ENCODE data around the gene C7orf25. TPM values are rescaled to one million over a fixed set of nuclear protein-coding genes. Genes with fewer than 3 reads are reported as not detected.

Gene C7orf25
- total and polyA plus RNA-seq, 10 of the 15 experiments (the other 5 are each of a cell fraction or from before 2014, with no cell fraction given): 0.63 to 3.2 (median 1.7) TPM

DNA sequence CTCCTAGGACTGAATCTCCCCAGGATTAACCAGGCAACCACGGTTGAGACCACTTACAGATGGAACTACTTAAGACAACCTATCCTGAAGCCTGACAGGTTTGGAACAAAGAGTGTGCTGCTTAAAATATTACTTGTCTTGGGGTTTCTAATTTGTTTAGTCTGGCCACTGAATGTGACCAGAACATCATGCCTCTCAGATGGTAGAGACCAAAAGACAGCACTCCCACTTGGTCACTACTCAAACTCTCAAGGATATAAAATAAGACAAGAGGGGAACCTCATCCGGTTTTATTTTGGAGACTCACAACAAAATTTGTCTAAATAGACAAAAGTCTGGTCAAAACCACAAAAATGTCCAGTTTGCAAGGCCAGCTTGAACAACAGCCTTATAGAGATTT, 35.7 kb upstream of the C7orf25 start:
- SMC1A ChIA-PET (ENCODE audit: uncharacterized antibody, unreplicated experiment): interaction anchor here (0.9 to 10.0 kb wide), 5 partner anchors 14 to 312 kb away, joined by 3 to 102 read pairs (median 11); partner anchors contain the start of genes MRPL32 and PSMA2
- intact Hi-C loops (cut with micrococcal nuclease; ENCODE audit: unreplicated experiment): no loop called here

DNA sequence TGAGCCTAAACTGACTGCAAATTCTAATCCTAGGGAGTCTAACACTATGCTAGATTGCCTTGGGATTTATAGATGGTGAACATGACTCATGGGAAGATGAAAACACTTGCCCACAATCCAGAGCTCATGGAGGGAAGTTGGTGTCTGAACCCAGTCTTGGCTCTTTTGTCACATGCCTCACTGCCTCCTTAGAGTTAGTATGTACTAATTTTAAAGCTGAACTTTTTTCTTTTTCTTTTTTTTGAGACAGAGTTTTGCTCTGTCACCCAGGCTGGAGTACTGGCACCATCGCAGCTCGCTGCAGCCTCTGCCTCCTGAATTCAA, 34.7 kb upstream of the C7orf25 start:
- H4K20me1 ChIP-seq (ENCODE audit: control insufficient read depth, insufficient read depth): no peaks in the 10 kb centered on the region
- ATAC-seq (no peak), FAIRE-seq (no peak), DNase-seq (ENCODE audit: low read depth, low spot score) (no peak)
- intact Hi-C loops (cut with micrococcal nuclease; ENCODE audit: unreplicated experiment) (no loop called here), in situ Hi-C loops (cut with MboI) (no loop called here)
- no peaks in the 10 kb centered on the region for H3K79me2 ChIP-seq (ENCODE audit: control insufficient read depth, insufficient read depth, low read length)
- H2AFZ ChIP-seq (ENCODE audit: control insufficient read depth, low read depth, low read length): peak overlapping the region; percentile 75
- no peaks in the 10 kb centered on the region for H3K27me3 ChIP-seq (replicated peaks in 1 of 2; ENCODE audit: control insufficient read depth in 2 of 2, insufficient read depth in 2 of 2, low read length in 1 of 2)
- H3K36me3 ChIP-seq (ENCODE audit: control insufficient read depth in 2 of 2, insufficient read depth in 2 of 2, low read length in 1 of 2): no peaks in the 10 kb centered on the region
- H3K4me1 ChIP-seq (ENCODE audit: control insufficient read depth, insufficient read depth, low read length): peaks cover 8% of the 10 kb centered on the region; the same call in 1 of the 2 replicates
- POLR2A ChIA-PET: interaction anchor here (0.6 to 3.2 kb wide), 6 partner anchors 14 to 161 kb away, joined by 3 to 11 read pairs (median 3); partner anchors contain the start of genes MRPL32 and PSMA2
- RAD21 ChIA-PET (ENCODE audit: unreplicated experiment): interaction anchor here (0.8 to 3.3 kb wide), 7 partner anchors 11 to 192 kb away, joined by 3 to 16 read pairs (median 7); no protein-coding TSS in a partner anchor
- peak overlapping the region; percentile 66; the same call in 1 of the 2 replicates for H3K27ac ChIP-seq (ENCODE audit: control insufficient read depth, insufficient read depth)
- H3K4me3 ChIP-seq: no peak overlapping the region
- H3K9ac ChIP-seq (ENCODE audit: control insufficient read depth, insufficient read depth, low read length): no peak overlapping the region
- no peaks in the 10 kb centered on the region; the same call in 2 of the 3 replicates for H3K9me3 ChIP-seq (replicated peaks; ENCODE audit: control insufficient read depth, insufficient read depth, low read length)
- H3K4me2 ChIP-seq (ENCODE audit: control insufficient read depth, insufficient read depth): no peak overlapping the region
- 100% methylated on average over 2 of the region's 2 CpGs for WGBS (ENCODE audit: insufficient coverage, insufficient replicate concordance, low lambda C conversion rate, missing lambda C conversion rate)
- TF ChIP-seq, protein P1, sequence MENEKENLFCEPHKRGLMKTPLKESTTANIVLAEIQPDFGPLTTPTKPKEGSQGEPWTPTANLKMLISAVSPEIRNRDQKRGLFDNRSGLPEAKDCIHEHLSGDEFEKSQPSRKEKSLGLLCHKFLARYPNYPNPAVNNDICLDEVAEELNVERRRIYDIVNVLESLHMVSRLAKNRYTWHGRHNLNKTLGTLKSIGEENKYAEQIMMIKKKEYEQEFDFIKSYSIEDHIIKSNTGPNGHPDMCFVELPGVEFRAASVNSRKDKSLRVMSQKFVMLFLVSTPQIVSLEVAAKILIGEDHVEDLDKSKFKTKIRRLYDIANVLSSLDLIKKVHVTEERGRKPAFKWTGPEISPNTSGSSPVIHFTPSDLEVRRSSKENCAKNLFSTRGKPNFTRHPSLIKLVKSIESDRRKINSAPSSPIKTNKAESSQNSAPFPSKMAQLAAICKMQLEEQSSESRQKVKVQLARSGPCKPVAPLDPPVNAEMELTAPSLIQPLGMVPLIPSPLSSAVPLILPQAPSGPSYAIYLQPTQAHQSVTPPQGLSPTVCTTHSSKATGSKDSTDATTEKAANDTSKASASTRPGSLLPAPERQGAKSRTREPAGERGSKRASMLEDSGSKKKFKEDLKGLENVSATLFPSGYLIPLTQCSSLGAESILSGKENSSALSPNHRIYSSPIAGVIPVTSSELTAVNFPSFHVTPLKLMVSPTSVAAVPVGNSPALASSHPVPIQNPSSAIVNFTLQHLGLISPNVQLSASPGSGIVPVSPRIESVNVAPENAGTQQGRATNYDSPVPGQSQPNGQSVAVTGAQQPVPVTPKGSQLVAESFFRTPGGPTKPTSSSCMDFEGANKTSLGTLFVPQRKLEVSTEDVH (IDR thresholded peaks at IDR 0.05; ENCODE audit: low read depth, partially characterized antibody): no peak
- TF ChIP-seq NFIC (IDR thresholded peaks at IDR 0.05; ENCODE audit: low read depth, low read length) (no peak), RCOR1 (conservative IDR thresholded peaks at IDR 0.05; ENCODE audit: low read depth, low read length) (no peak), ATF7 (IDR thresholded peaks at IDR 0.05; ENCODE audit: low read depth) (no peak), STAT3 (IDR thresholded peaks at IDR 0.05; ENCODE audit: low read depth, low read length) (no peak), HDAC6 (IDR thresholded peaks at IDR 0.05; ENCODE audit: unreplicated experiment) (no peak), CHD1 (IDR thresholded peaks at IDR 0.05; ENCODE audit: low read depth, low read length) (no peak), ZBED1 (IDR thresholded peaks at IDR 0.05; ENCODE audit: borderline replicate concordance) (no peak)
- CTCF ChIA-PET: interaction anchor here (1.2 to 9.2 kb wide), 8 partner anchors 8 to 493 kb away, joined by 3 to 109 read pairs (median 20); partner anchors contain the start of genes MRPL32 and PSMA2
- BruUV-seq (replicated peaks): no TSS peak
- SMC1A ChIA-PET (ENCODE audit: uncharacterized antibody, unreplicated experiment): interaction anchor here (0.7 to 10.0 kb wide), 12 partner anchors 13 to 367 kb away, joined by 3 to 102 read pairs (median 9); partner anchors contain the start of genes MRPL32 and PSMA2

More for the DNA sequence above, 35.7 kb upstream of the C7orf25 start:
- BruUV-seq (replicated peaks): no TSS peak
- FAIRE-seq: no peak
- 68% methylated on average over 2 of the region's 2 CpGs for WGBS (ENCODE audit: insufficient coverage, insufficient replicate concordance, low lambda C conversion rate, missing lambda C conversion rate)
- Histone ChIP-seq H3K27ac (ENCODE audit: control insufficient read depth, insufficient read depth) (no peak overlapping the region), H3K9me3 (replicated peaks; ENCODE audit: control insufficient read depth, insufficient read depth, low read length) (no peaks in the 10 kb centered on the region; the same call in 2 of the 3 replicates), H3K4me2 (ENCODE audit: control insufficient read depth, insufficient read depth) (no peak overlapping the region), H3K79me2 (ENCODE audit: control insufficient read depth, insufficient read depth, low read length) (no peaks in the 10 kb centered on the region), H3K36me3 (ENCODE audit: control insufficient read depth in 2 of 2, insufficient read depth in 2 of 2, low read length in 1 of 2) (no peaks in the 10 kb centered on the region), H3K4me3 (no peak overlapping the region), H4K20me1 (ENCODE audit: control insufficient read depth, insufficient read depth) (no peaks in the 10 kb centered on the region), H3K4me1 (ENCODE audit: control insufficient read depth, insufficient read depth, low read length) (peaks cover 8% of the 10 kb centered on the region; the same call in 1 of the 2 replicates), H3K9ac (ENCODE audit: control insufficient read depth, insufficient read depth, low read length) (no peak overlapping the region), H3K27me3 (replicated peaks in 1 of 2; ENCODE audit: control insufficient read depth in 2 of 2, insufficient read depth in 2 of 2, low read length in 1 of 2) (no peaks in the 10 kb centered on the region), H2AFZ (ENCODE audit: control insufficient read depth, low read depth, low read length) (no peak overlapping the region)
- ChIA-PET POLR2A (interaction anchor here (3.2 kb wide), 1 partner anchor 13 kb away, joined by 11 read pairs; no protein-coding TSS in a partner anchor), CTCF (interaction anchor here (0.8 to 9.2 kb wide), 4 partner anchors 9 to 774 kb away, joined by 3 to 109 read pairs (median 13); no protein-coding TSS in a partner anchor), RAD21 (ENCODE audit: unreplicated experiment) (interaction anchor here (1.0 kb wide), 1 partner anchor 106 kb away, joined by 4 read pairs; no protein-coding TSS in a partner anchor)
- TF ChIP-seq RBBP5 (conservative IDR thresholded peaks at IDR 0.05): no peak
- no peak for TF ChIP-seq TCF3 (IDR thresholded peaks at IDR 0.05; ENCODE audit: borderline replicate concordance, insufficient read depth, low read depth, low read length)
- no peak for TF ChIP-seq NBN (IDR thresholded peaks at IDR 0.05)
- no peak for TF ChIP-seq LARP7 (IDR thresholded peaks at IDR 0.05)
- no peak for TF ChIP-seq WRNIP1 (IDR thresholded peaks at IDR 0.05; ENCODE audit: borderline replicate concordance, low read depth, low read length)
- no peak for TF ChIP-seq TBL1XR1 (IDR thresholded peaks at IDR 0.05; ENCODE audit: low read depth, low read length)
- TF ChIP-seq YBX1 (IDR thresholded peaks at IDR 0.05): no peak
- no peak for TF ChIP-seq CREB1 (IDR thresholded peaks at IDR 0.05; ENCODE audit: low read depth)
- no peak for TF ChIP-seq HCFC1 (IDR thresholded peaks at IDR 0.05; ENCODE audit: low read length)
- no peak for TF ChIP-seq BMI1 (IDR thresholded peaks at IDR 0.05; ENCODE audit: borderline replicate concordance)
- no peak for TF ChIP-seq SIX5 (IDR thresholded peaks at IDR 0.05; ENCODE audit: low read depth, low read length, severe bottlenecking)
- no peak for TF ChIP-seq NFYA (IDR thresholded peaks at IDR 0.05; ENCODE audit: borderline replicate concordance, low read depth, low read length)
- in situ Hi-C loops (cut with MboI): no loop called here
- no peak for ATAC-seq
- no peak for DNase-seq (ENCODE audit: low read depth, low spot score)

Data from GM12878 (cell line).